HUDEP-2 (cell line): ENCODE data around the gene VDAC2.
A peak's percentile ranks its signal among the peaks of the same experiment; 100 is the strongest.
"Not testable (repeated sequence)": the region's sequence is repeated elsewhere in the genome, so short reads cannot be mapped to it uniquely, and the experiment has no call there.

Experiments
- DNase-seq, 76 experiments: peaks; one replicate each; lab custom pipeline; 2025; ENCODE audit not compliant: unreplicated experiment in 76 of 76; lab: John Stamatoyannopoulos, UW

Gene VDAC2

GRCh38 chr10:75210282-75211006, at the start of gene VDAC2:
VDAC2 (plus strand) TSS chr10:75210796; CDS start chr10:75211159, 363 bp downstream.
- DNase-seq: peak in 75 of 76 experiments; percentile 20 to 99 (median 84)

- DNase-seq: no peak
These were observed 44.6 kb upstream of the VDAC2 start for GRCh38 chr10:75165684-75166622.

GRCh38 chr10:75166623-75166972, 44.0 kb upstream of the VDAC2 start:
- DNase-seq: no peak

GRCh38 chr10:75168275-75168674, 42.3 kb upstream of the VDAC2 start:
- no peak for DNase-seq

GRCh38 chr10:75170215-75170614, 40.4 kb upstream of the VDAC2 start:
- DNase-seq: no peak

GRCh38 chr10:75175046-75175445, 35.5 kb upstream of the VDAC2 start:
- no peak for DNase-seq

GRCh38 chr10:75176046-75176445, 34.5 kb upstream of the VDAC2 start:
- no peak for DNase-seq

- no peak for DNase-seq
These were observed 33.9 kb upstream of the VDAC2 start for GRCh38 chr10:75176736-75177135.

GRCh38 chr10:75179657-75180177, 30.9 kb upstream of the VDAC2 start:
- no peak for DNase-seq

- DNase-seq: no peak
These were observed 30.0 kb upstream of the VDAC2 start for GRCh38 chr10:75180592-75180991.

- no peak for DNase-seq
These were observed 29.5 kb upstream of the VDAC2 start for GRCh38 chr10:75181073-75181472.

- no peak for DNase-seq
These were observed 24.3 kb upstream of the VDAC2 start for GRCh38 chr10:75186310-75186709.

GRCh38 chr10:75187961-75188426, 22.6 kb upstream of the VDAC2 start:
- peak in 53 of 76 experiments; percentile 6 to 67 (median 29) for DNase-seq

GRCh38 chr10:75188522-75188921, 22.1 kb upstream of the VDAC2 start:
- DNase-seq: not testable (repeated sequence)

GRCh38 chr10:75189266-75190096, 21.1 kb upstream of the VDAC2 start:
- DNase-seq: no peak

GRCh38 chr10:75191821-75192568, 18.6 kb upstream of the VDAC2 start:
- no peak for DNase-seq

GRCh38 chr10:75194625-75195024, 16.0 kb upstream of the VDAC2 start:
- not testable (repeated sequence) for DNase-seq

GRCh38 chr10:75195035-75195763, 15.4 kb upstream of the VDAC2 start:
- DNase-seq: no peak

GRCh38 chr10:75197066-75197465, 13.5 kb upstream of the VDAC2 start:
- no peak for DNase-seq
